Common myeloid progenitor, CD34-positive (primary cell): ENCODE measurements around the gene SPECC1.
A peak's percentile ranks its signal among the peaks of the same experiment; 100 is the strongest.
"Not testable (repeated sequence)": the region's sequence is repeated elsewhere in the genome, so short reads cannot be mapped to it uniquely, and the experiment has no call there.

Experiments used
- CTCF ChIA-PET: fragments of 350-600 bp; sonication (Branson Sonifier 250); formaldehyde crosslinking; loops from one replicate; lab custom pipeline; 2021; ENCODE audit warnings: antibody characterized with exemption; lab: Charles Lee
- POLR2A ChIA-PET: fragments of 350-600 bp; sonication (Branson Sonifier 250); formaldehyde crosslinking; loops from one replicate; lab custom pipeline; 2021; ENCODE audit warnings: antibody characterized with exemption; lab: Charles Lee
- DNase-seq, 3 donors: peaks; one replicate each; pipeline versions ENCODE4 v3.0.0 to v3.0.0-alpha.2; 2013
- H3K27ac ChIP-seq, 2 experiments: 1 replicate in 1 of 2; 2 replicates in 1 of 2; pipeline ENCODE4 v1.7.0; 2013; ENCODE audit warnings: inconsistent platforms in 2 of 2, low read length in 2 of 2, mild to moderate bottlenecking in 2 of 2, low read depth in 1 of 2, moderate library complexity in 1 of 2; ENCODE audit not compliant: severe bottlenecking in 2 of 2, insufficient read depth in 1 of 2, poor library complexity in 1 of 2
- H3K27me3 ChIP-seq, 5 experiments: replicated peaks in 2 of 5; 1 replicate in 3 of 5; 2 replicates in 2 of 5; pipeline versions ENCODE4 v1.6.1 to v1.7.0; 2013; ENCODE audit warnings: low read length in 4 of 5, mild to moderate bottlenecking in 2 of 5, moderate library complexity in 2 of 5, inconsistent platforms in 1 of 5; ENCODE audit not compliant: insufficient read depth in 5 of 5, control insufficient read depth in 4 of 5
- H3K36me3 ChIP-seq, 4 experiments: 1 replicate in 2 of 4; 2 replicates in 2 of 4; pipeline versions ENCODE4 v1.6.1 to v1.7.0; 2013; ENCODE audit warnings: low read length in 3 of 4, control low read depth in 1 of 4, mild to moderate bottlenecking in 1 of 4; ENCODE audit not compliant: control insufficient read depth in 4 of 4, insufficient read depth in 4 of 4
- H3K4me1 ChIP-seq, 4 experiments: 1 replicate in 3 of 4; 2 replicates in 1 of 4; pipeline versions ENCODE4 v1.6.1 to v1.7.1; 2013; ENCODE audit warnings: low read length in 3 of 4, mild to moderate bottlenecking in 3 of 4, control low read depth in 1 of 4, inconsistent platforms in 1 of 4, moderate library complexity in 1 of 4; ENCODE audit not compliant: control insufficient read depth in 4 of 4, insufficient read depth in 4 of 4; ENCODE audit errors: control extremely low read depth in 1 of 4
- H3K4me3 ChIP-seq, 7 experiments: 1 replicate in 4 of 7; 2 replicates in 3 of 7; pipeline versions ENCODE4 v1.5.1 to v1.7.0; 2013; ENCODE audit warnings: mild to moderate bottlenecking in 7 of 7, low read length in 6 of 7, moderate library complexity in 6 of 7, inconsistent platforms in 2 of 7, low read depth in 2 of 7, control low read depth in 1 of 7; ENCODE audit not compliant: insufficient read depth in 4 of 7, control insufficient read depth in 1 of 7; ENCODE audit errors: extremely low read depth in 1 of 7
- H3K9me3 ChIP-seq, 5 experiments: 1 replicate in 4 of 5; 2 replicates in 1 of 5; pipeline versions ENCODE4 v1.6.1 to v1.7.1; 2013; ENCODE audit warnings: low read length in 4 of 5, mild to moderate bottlenecking in 2 of 5, inconsistent platforms in 1 of 5, low read depth in 1 of 5, moderate library complexity in 1 of 5; ENCODE audit not compliant: control insufficient read depth in 4 of 5, insufficient read depth in 2 of 5; ENCODE audit errors: control extremely low read depth in 1 of 5
- WGBS: methylation state at CpG from one replicate; pipeline ENCODE4 v1.1.5; 2013; ENCODE audit not compliant: insufficient coverage; 5-methylcytosine and 5-hydroxymethylcytosine counted together

The SPECC1 gene

GRCh38 chr17:20315821-20316220 is 306.7 kb downstream of the SPECC1 start:
- Histone ChIP-seq H3K4me3 (no peak overlapping the region), H3K4me1 (peaks cover 0 to under 1% (median 0%) of the 10 kb centered on the region in 4 experiments), H3K27ac (no peak overlapping the region), H3K27me3 (no peaks in the 10 kb centered on the region), H3K9me3 (no peaks in the 10 kb centered on the region), H3K36me3 (peaks cover 0 to 9% (median 3%) of the 10 kb centered on the region in 4 experiments)
- POLR2A ChIA-PET = no interaction called here
- CTCF ChIA-PET = interaction anchor here (0.7 to 3.9 kb wide), 3 partner anchors 89 to 194 kb away, joined by 3 to 16 read pairs (median 3); no protein-coding TSS in a partner anchor
- WGBS = 96% methylated on average over 2 of the region's 4 CpGs
- DNase-seq = no peak

DNA sequence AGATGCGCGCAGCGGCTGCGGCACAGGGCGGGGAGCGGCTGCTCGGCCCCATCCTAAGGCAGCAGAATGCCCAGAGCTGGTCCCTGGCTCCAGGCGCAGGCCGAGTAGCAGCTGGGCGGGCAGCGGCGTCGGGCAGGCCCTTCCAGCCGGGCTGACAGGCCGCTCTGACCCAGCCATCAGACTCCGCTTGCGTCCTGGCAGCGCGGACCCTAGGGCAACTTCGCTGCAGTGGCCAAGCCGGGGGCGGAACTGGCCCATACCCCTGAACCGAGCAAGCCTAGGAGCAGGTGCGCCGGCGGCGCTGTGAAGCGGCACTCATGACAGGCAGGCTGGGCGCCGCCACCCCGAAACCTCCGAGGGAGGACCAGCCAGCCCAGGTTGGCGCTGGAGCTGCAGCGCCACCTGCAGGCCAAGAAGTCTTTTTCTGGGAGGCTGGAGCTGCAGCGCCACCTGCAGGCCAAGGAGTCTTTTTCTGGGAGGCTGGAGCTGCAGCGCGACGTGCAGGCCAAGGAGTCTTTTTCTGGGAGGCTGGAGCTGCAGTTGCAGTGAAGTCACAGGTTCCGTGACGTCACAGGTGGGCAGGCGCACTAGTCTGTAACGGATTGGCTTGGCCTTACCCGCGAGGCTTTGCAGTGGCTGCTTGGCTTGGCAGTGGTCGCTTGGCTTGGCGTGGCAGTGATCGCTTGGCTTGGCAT is 311.5 kb downstream of the SPECC1 start:
- POLR2A ChIA-PET = not testable (repeated sequence)
- peak overlapping the region in 5 of 7 experiments; percentile 20 to 65 (median 43) for H3K4me3 ChIP-seq

DNA sequence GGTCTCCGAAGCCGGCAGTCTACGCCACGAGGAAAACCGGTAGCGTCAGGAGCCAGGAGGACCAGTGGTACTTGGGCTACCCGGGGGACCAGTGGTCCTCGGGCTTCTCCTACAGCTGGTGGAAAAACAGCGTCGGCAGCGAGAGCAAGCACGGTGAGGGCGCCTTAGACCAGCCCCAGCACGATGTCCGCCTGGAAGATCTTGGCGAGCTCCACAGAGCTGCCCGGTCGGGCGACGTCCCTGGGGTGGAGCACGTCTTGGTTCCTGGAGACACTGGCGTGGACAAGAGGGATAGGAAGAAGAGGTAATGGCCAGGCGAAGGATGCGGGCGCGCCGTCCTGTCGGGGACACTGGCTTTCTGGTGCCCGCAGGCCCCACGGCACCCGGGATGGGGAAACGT is 312.2 kb downstream of the SPECC1 start:
- WGBS = 97% methylated on average over 6 of the region's 32 CpGs
- H3K4me1 ChIP-seq, H3K36me3 ChIP-seq, H3K4me3 ChIP-seq, H3K27me3 ChIP-seq, H3K9me3 ChIP-seq, DNase-seq, H3K27ac ChIP-seq, POLR2A ChIA-PET: not testable (repeated sequence)
- CTCF ChIA-PET = interaction anchor here (1.0 to 2.9 kb wide), 6 partner anchors 23 to 313 kb away, joined by 3 to 15 read pairs (median 6); no protein-coding TSS in a partner anchor

More for the DNA sequence above, 311.5 kb downstream of the SPECC1 start:
- 12% methylated on average over 22 of the region's 47 CpGs for WGBS
- not testable (repeated sequence) for H3K4me1 ChIP-seq, H3K27me3 ChIP-seq, H3K27ac ChIP-seq, H3K36me3 ChIP-seq, H3K9me3 ChIP-seq
- DNase-seq = peak; percentile 68 to 86 (median 86)
- CTCF ChIA-PET = interaction anchor here (1.0 to 2.9 kb wide), 6 partner anchors 22 to 312 kb away, joined by 3 to 15 read pairs (median 6); no protein-coding TSS in a partner anchor

GRCh38 chr17:20327739-20328138 is 318.6 kb downstream of the SPECC1 start:
- H3K36me3 ChIP-seq, DNase-seq, CTCF ChIA-PET, H3K27me3 ChIP-seq, H3K4me1 ChIP-seq, POLR2A ChIA-PET, H3K4me3 ChIP-seq, H3K9me3 ChIP-seq, H3K27ac ChIP-seq: not testable (repeated sequence)
- 100% methylated on average over 2 of the region's 3 CpGs for WGBS

- POLR2A ChIA-PET, H3K27ac ChIP-seq, H3K4me1 ChIP-seq, H3K27me3 ChIP-seq, H3K9me3 ChIP-seq, DNase-seq, H3K4me3 ChIP-seq, H3K36me3 ChIP-seq, CTCF ChIA-PET: not testable (repeated sequence)
- WGBS = no CpG with 5 or more reads among the region's 3 CpGs
Measured at GRCh38 chr17:20351405-20351804, 342.2 kb downstream of the SPECC1 start.

GRCh38 chr17:20352567-20352966 is 343.4 kb downstream of the SPECC1 start:
- H3K4me1 ChIP-seq, H3K4me3 ChIP-seq, H3K27me3 ChIP-seq, CTCF ChIA-PET, H3K27ac ChIP-seq, H3K36me3 ChIP-seq, POLR2A ChIA-PET, H3K9me3 ChIP-seq, DNase-seq: not testable (repeated sequence)
- 100% methylated on average over 1 of the region's 3 CpGs for WGBS

GRCh38 chr17:20363846-20364245 is 354.7 kb downstream of the SPECC1 start:
- H3K36me3 ChIP-seq, CTCF ChIA-PET, H3K4me1 ChIP-seq, H3K27ac ChIP-seq, H3K27me3 ChIP-seq, H3K9me3 ChIP-seq, POLR2A ChIA-PET, H3K4me3 ChIP-seq, DNase-seq: not testable (repeated sequence)
- no CpG with 5 or more reads among the region's 4 CpGs for WGBS
